Coronary artery (tissue), 2 donors: ENCODE measurements around the gene CFAP58.

Experiments used
- DNase-seq: peaks from one replicate; pipeline ENCODE4 v3.0.0-alpha.2; 2017; ENCODE audit warnings: low spot score
- H3K27ac ChIP-seq, 2 donors: fragments of 200-600 bp; sonication (generic); one replicate each; pipeline ENCODE4 v1.5.1; 2016 to 2019
- H3K4me3 ChIP-seq: fragments of 200-600 bp; sonication (generic); 2 replicates; pipeline ENCODE4 v1.5.1; 2016; ENCODE audit warnings: mild to moderate bottlenecking, moderate library complexity
- TF ChIP-seq, protein P1 (sequence below): fragments of 200-600 bp; sonication (generic); IDR thresholded peaks from one replicate; pipeline ENCODE4 v1.5.1; 2019; ENCODE audit warnings: antibody characterized with exemption

CFAP58 gene

DNA sequence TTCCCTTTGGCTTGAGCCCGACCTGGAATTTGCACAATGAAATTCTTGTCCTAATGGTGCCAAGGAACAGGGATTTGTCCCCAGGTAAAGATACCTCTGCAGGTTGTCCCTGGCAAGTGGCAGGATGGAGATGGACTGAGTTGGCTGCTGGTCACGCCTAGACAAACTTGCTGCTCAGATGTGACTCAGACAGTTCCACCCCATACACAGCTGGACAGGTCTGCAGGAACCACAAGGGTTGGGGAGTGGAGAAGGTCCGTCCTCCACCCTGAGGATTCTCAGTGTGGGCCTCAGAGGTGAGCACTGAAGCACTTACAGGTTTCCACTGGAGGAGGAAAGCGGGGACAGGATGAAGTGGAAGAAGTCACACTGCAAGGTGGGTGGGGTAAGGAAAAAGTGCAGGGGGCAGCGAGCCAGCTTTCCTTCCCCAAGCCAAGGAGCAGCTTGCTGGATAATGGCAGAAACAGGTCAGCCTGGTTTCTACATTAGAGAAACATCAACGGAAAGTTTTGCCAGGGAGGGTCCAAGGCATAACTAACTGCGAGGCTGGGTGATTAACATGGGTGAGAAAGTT, 35.8 kb upstream of the CFAP58 start:
- peak overlapping the region; percentile 10 for H3K4me3 ChIP-seq
- H3K27ac ChIP-seq: peak overlapping the region; percentile 38 to 74
- no peak for DNase-seq
- TF ChIP-seq, protein P1, sequence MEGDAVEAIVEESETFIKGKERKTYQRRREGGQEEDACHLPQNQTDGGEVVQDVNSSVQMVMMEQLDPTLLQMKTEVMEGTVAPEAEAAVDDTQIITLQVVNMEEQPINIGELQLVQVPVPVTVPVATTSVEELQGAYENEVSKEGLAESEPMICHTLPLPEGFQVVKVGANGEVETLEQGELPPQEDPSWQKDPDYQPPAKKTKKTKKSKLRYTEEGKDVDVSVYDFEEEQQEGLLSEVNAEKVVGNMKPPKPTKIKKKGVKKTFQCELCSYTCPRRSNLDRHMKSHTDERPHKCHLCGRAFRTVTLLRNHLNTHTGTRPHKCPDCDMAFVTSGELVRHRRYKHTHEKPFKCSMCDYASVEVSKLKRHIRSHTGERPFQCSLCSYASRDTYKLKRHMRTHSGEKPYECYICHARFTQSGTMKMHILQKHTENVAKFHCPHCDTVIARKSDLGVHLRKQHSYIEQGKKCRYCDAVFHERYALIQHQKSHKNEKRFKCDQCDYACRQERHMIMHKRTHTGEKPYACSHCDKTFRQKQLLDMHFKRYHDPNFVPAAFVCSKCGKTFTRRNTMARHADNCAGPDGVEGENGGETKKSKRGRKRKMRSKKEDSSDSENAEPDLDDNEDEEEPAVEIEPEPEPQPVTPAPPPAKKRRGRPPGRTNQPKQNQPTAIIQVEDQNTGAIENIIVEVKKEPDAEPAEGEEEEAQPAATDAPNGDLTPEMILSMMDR: no peak

DNA sequence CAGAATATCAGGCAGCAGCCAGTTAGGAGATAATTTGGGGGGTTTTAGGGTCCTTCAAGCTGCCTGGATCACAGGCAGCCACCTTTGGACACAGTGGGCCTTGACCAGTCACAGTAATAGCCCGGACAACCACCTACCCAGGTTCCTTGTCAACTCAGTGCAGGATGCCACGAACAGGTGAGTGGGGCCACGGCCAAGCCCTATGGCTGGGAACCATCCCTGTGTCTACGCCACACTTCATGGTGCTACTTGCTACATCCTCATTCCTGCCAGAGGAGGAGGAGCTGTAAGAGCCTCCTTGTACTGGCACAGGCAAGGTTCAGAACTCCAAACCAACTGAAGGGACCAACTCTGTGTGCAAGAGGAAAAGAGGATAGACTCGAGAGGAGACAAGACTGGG, 35.3 kb upstream of the CFAP58 start:
- peak overlapping the region; percentile 38 to 74 for H3K27ac ChIP-seq
- no peak for DNase-seq
- TF ChIP-seq, protein P1: no peak
- no peak overlapping the region for H3K4me3 ChIP-seq

DNA sequence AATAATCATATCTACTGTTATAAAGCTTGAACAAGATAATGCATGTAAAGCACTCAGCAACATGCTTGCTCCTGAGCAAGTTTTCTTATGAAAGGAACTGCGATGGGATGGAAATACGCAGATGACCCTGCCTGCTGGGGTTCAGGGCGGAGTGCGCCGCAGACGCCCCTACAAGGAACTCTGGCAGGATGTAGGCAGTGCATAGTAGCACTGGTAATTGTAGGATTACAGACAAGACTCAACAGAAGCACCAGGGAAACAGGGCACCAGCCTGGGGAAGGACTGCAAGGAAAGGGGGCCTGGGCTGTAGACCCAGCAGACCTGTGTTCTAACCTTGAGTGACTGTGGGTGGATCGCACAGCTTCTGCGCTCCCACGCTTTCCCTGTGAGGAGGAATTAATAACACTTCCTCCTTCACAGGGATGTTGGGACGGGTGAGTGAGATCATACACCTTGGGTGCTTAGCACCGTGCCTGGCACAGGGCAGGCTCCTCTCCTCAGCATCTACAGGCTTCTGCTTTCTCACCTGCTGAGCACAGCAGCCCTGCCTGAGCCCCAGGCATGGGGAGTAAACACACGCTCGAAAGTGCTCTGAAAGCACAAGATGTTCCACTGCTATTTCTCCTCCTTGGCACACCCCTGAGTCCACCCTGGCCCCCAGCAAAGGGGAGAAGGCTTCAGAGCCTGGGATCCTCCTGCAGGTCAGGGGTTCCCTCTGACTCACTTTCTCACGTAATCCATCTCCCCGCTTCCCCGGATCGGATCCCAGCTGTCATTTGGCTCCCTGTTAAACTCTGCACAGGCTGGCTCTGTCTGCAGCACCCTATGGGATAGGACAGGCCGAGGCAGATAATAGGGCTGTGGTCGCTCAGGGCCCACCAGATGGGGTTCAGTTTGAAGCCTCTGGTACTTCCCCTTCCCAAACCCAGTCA, 34.6 kb upstream of the CFAP58 start:
- DNase-seq: no peak
- TF ChIP-seq, protein P1: no peak
- peak overlapping the region; percentile 55 to 74 for H3K27ac ChIP-seq
- H3K4me3 ChIP-seq: peak overlapping the region; percentile 7

DNA sequence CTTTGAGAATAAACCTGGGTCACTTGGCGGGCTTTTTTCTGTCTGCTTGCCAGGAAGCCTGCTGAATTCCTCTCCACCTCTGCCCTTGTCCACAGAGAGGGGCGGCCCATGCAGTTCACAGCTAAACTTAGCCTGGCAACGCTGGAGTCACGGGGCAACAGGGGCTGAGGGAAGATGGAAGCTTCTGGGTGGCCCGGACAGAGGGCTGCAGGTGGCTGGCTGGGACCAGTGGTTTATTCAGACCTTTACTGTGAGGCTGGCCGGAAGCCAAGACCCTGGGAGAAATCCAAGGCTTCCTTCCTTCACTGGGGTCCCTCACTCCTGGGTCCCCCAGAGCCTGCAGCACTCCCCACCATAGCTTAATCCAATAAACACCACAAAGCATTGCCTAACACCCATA, 32.4 kb upstream of the CFAP58 start:
- no peak for DNase-seq
- H3K27ac ChIP-seq: peak overlapping the region; percentile 34 to 74
- TF ChIP-seq, protein P1: no peak
- no peak overlapping the region for H3K4me3 ChIP-seq

DNA sequence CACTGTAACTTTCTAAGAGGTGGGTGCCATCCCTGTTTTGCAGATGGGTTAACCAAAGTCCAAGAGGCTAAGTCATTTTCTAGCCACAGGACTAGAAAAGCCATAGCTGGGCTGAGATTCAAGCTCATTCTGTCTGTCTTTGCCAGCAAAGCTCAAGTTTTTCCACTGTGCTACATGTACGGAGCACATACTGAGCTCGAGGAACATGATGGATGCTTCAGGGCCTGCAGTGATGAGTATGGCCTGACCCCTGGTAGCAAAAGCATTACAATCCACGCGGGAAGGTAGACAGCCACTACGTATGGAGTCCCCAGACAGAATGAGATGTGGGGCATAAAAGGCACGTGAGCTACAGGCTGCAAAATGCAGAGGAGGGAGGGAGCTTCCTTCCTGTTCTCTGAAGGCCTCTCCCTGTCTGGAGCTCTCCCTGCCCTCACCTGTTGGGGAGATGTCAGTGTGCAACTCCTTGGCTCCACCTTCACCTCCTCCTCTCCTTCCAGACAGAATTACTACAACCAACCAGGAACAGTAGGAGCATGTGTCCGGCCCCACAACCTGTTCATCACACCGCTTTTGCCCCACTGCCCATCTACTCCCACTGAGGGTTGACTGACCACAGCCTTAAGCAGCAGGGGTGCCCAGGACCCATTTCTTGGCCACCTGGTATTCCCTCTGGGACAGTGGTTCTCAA, 31.8 kb upstream of the CFAP58 start:
- no peak for DNase-seq
- Histone ChIP-seq H3K4me3 (peak overlapping the region; percentile 23), H3K27ac (peak overlapping the region; percentile 34 to 90)
- TF ChIP-seq, protein P1: no peak

DNA sequence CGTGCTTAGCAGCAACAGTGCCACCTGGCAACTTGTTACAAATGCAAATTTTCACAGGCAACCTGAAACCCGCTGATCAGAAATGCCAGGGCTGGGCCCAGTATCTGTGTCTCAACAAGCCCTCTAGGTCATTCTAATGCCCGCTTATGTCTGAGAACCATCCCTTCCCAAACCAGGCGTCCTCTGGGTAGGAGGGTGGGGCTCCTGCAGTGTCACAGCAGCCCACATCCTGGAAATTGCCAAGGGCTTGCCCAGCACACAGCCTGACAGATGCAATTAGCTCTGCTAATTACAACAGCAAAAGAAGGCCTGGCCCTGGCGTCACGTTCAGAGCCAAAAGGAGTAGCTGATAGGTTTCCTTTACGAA, 31.2 kb upstream of the CFAP58 start:
- H3K27ac ChIP-seq: peak overlapping the region; percentile 34 to 90
- no peak for DNase-seq
- peak overlapping the region; percentile 23 for H3K4me3 ChIP-seq
- TF ChIP-seq, protein P1: no peak
